ENCODE measurements around the gene PARD3. TPM values are rescaled to one million over a fixed set of nuclear protein-coding genes. Genes with fewer than 3 reads are reported as not detected.
"Not testable (repeated sequence)": the region's sequence is repeated elsewhere in the genome, so short reads cannot be mapped to it uniquely, and the experiment has no call there.

The PARD3 gene
- total RNA-seq, 2 donors from 2014 or later: 1.4 to 2.7 TPM

- Mint-ChIP-seq H3K36me3 (no peaks in the 10 kb centered on the region), H3K9me3 (no peaks in the 10 kb centered on the region), H3K27ac (no peak overlapping the region)
- ATAC-seq (no peak), DNase-seq (ENCODE audit: low spot score in 2 of 2) (no peak)
Measured at GRCh38 chr10:34413756-34414587, 401.1 kb downstream of the PARD3 start.

GRCh38 chr10:34413214-34413613 is 401.9 kb downstream of the PARD3 start:
- Mint-ChIP-seq H3K9me3 (no peaks in the 10 kb centered on the region), H3K27ac (no peak overlapping the region), H3K36me3 (no peaks in the 10 kb centered on the region)
- no peak for DNase-seq (ENCODE audit: low spot score in 2 of 2)
- no peak for ATAC-seq

GRCh38 chr10:34408956-34409355 is 406.1 kb downstream of the PARD3 start:
- Mint-ChIP-seq H3K36me3 (no peaks in the 10 kb centered on the region), H3K27ac (no peak overlapping the region)
- no peak for ATAC-seq

GRCh38 chr10:34408381-34408780 is 406.7 kb downstream of the PARD3 start:
- H3K36me3 Mint-ChIP-seq: no peaks in the 10 kb centered on the region
- H3K27ac Mint-ChIP-seq: no peak overlapping the region
- ATAC-seq: no peak
- H3K9me3 Mint-ChIP-seq: no peaks in the 10 kb centered on the region
- no peak for DNase-seq (ENCODE audit: low spot score in 2 of 2)

More at GRCh38 chr10:34408956-34409355, 406.1 kb downstream of the PARD3 start:
- DNase-seq (ENCODE audit: low spot score in 2 of 2): no peak
- no peaks in the 10 kb centered on the region for H3K9me3 Mint-ChIP-seq

GRCh38 chr10:34407324-34407805 is 407.7 kb downstream of the PARD3 start:
- no peak overlapping the region for H3K27ac Mint-ChIP-seq
- no peak for DNase-seq (ENCODE audit: low spot score in 2 of 2)
- H3K9me3 Mint-ChIP-seq: no peaks in the 10 kb centered on the region
- no peaks in the 10 kb centered on the region for H3K36me3 Mint-ChIP-seq
- ATAC-seq: no peak

DNA sequence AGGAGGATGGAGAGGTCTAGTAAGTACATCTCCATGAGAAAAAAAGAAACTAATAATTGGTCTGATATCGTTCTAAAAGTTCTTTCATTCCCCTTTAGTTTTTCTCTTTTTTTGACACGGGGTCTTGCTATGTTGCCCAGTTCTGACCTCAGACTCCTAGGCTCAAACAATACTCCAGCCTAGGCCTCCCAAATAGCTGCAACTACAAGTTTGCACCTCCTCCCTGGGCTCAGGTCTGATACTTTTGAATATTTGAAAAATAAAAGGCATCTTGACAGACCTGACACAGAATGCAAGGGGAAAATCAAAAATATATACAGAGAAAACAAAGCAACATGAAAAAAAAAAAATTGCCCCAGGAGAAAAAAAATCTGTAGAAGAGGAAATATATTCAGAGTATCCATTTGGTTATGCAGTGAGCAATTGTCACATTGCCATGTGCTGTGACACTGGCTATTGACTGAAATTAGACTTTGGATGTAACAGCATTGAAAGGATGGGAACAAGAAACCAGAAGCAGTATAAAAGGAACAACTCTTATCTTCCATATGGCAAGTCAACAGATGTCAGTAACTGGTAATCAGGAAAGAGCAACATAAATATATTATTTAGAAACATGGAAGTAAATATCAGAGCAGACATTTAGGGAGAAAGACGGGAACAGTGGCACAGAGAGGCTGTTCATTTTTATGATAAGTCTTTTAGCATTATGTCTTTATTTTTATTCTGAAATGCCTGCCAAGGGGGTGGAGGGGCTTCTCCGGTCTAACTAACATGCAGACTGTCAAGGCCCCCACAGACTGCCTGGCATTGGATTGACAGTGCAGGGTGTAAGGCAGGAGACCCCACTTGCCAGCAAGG is 408.4 kb downstream of the PARD3 start:
- no peak for ATAC-seq
- DNase-seq (ENCODE audit: low spot score in 2 of 2): no peak
- Mint-ChIP-seq H3K36me3 (no peaks in the 10 kb centered on the region), H3K9me3 (no peaks in the 10 kb centered on the region), H3K27ac (no peak overlapping the region)

DNA sequence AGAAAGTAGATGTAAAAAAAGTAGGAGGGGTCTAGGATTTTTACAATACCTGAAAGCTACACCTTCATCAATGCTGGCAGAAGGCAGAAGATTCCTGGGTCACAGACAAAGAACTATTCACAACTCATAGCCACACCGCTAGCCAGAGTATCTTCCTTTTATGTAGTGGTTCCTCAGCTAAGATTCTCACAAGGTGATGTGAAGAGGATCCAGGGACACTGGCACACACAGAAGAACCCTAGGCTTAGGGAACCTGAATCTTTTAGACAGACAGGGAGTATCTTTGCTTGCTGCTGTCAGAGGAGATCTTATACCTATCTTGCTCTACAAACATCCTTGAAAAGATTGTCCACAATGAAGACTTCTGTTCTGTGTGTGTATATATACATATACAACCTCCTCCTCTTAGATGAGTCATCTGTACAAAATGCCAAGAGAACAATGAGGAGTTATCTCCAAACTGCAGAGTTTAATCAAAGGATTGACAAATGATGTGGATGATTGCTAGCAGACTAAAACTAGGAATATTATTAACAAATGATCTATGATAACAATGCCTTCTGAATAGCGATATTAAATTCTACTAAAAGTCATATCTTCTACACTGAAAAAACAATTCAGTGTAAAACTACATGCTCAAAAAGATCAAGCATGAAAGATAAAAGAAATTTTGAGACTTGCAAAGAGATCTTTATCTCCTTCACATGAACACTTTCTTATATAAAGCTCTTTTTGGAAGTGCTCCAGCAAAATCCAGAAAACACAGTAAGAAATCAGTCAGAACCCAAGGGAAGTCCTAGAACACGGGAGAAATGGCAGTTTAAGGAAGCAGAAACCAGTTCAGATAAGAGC is 409.3 kb downstream of the PARD3 start:
- DNase-seq (ENCODE audit: low spot score in 2 of 2) (no peak), ATAC-seq (no peak)
- no peak overlapping the region for H3K27ac Mint-ChIP-seq
- no peaks in the 10 kb centered on the region for H3K36me3 Mint-ChIP-seq
- no peaks in the 10 kb centered on the region for H3K9me3 Mint-ChIP-seq

GRCh38 chr10:34403512-34403911 is 411.6 kb downstream of the PARD3 start:
- Mint-ChIP-seq H3K27ac (no peak overlapping the region), H3K9me3 (no peaks in the 10 kb centered on the region), H3K36me3 (no peaks in the 10 kb centered on the region)
- ATAC-seq (no peak), DNase-seq (ENCODE audit: low spot score in 2 of 2) (no peak)

DNA sequence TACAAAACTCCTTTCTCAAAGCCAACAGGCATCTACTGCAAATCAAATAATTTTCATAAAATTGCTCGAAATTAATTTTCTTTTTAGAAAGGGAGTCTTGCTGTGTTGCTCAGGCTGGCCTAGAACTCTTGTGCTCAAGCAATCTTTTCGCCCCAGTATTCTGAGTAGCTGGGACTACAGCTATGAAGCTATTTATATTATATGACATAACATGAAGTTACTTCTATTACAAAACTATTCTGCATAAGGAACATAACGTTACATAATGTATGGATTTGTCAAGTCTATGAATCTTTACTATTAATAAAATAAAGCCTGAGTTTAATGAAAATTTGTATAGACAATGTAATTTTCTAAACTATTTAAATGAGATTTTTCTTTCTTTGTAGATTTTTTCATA is 415.0 kb downstream of the PARD3 start:
- no peaks in the 10 kb centered on the region for H3K36me3 Mint-ChIP-seq
- ATAC-seq (no peak), DNase-seq (ENCODE audit: low spot score in 2 of 2) (no peak)
- no peaks in the 10 kb centered on the region for H3K9me3 Mint-ChIP-seq
- H3K27ac Mint-ChIP-seq: no peak overlapping the region

DNA sequence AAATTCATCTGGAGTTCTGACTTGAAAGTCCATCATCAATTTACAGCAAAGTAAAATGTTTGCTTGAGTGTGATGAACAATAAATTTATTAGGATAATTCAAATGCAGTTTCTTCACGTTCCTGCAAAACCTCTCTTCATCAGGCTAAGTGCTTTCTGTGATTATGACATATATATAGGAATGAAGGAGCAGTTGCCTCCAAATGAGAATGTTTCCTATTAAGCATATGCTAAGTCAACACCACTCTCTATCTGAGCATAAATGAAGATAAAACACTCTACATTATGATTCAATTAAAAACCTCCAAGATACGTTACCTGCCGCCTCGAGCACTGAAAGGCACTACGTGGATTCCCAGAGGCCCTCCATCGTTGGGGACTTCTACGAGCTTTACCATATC is 416.1 kb downstream of the PARD3 start:
- Mint-ChIP-seq H3K27ac (no peak overlapping the region), H3K9me3 (no peaks in the 10 kb centered on the region), H3K36me3 (no peaks in the 10 kb centered on the region)
- ATAC-seq: no peak
- DNase-seq (ENCODE audit: low spot score in 2 of 2): no peak

DNA sequence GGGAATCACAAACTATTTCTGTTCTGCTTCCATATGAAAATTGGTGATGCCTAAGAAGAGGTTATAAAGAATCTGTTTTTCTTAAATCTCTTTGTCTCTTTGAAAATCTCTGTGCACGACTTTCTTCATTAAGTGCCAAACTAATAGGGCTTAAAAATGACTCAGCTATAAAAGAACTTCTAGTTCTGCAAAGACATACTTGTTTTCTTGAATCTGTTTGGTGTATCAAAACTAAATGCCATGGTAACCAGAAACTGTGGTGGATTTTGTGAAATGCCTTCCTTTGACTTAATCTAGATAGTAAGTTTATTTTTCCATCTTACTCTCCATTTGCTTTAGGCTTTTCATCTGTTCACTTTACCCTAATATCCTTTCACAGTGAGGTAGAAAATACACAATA is 417.8 kb downstream of the PARD3 start:
- no peaks in the 10 kb centered on the region for H3K9me3 Mint-ChIP-seq
- H3K27ac Mint-ChIP-seq: no peak overlapping the region
- no peaks in the 10 kb centered on the region for H3K36me3 Mint-ChIP-seq
- DNase-seq (ENCODE audit: low spot score in 2 of 2) (no peak), ATAC-seq (no peak)

DNA sequence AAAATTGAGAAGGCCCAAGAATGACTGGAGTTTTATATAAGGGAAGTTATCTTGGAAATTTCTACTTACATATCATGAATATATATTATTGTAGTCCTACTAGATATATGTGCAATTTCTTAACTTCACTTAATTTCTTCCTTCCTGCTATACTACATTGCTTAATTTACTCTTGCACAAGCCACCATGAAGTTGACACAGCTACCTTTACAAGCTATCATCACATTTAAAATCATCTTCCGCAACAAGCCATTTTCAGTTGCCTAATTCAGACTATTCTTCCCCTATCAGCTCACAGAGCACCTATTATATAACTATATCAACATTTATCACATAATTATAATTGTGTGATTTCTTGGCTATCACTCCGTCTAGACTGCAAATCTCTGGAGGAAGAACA is 418.4 kb downstream of the PARD3 start:
- DNase-seq (ENCODE audit: low spot score in 2 of 2) (no peak), ATAC-seq (no peak)
- Mint-ChIP-seq H3K36me3 (no peaks in the 10 kb centered on the region), H3K27ac (no peak overlapping the region), H3K9me3 (no peaks in the 10 kb centered on the region)

- H3K9me3 Mint-ChIP-seq: no peaks in the 10 kb centered on the region
- no peak overlapping the region for H3K27ac Mint-ChIP-seq
- no peak for DNase-seq (ENCODE audit: low spot score in 2 of 2)
- H3K36me3 Mint-ChIP-seq: no peaks in the 10 kb centered on the region
- no peak for ATAC-seq
Measured at GRCh38 chr10:34392641-34393170, 422.4 kb downstream of the PARD3 start.

- ATAC-seq; H3K9me3 Mint-ChIP-seq; H3K36me3 Mint-ChIP-seq; H3K27ac Mint-ChIP-seq; DNase-seq (ENCODE audit: low spot score in 2 of 2): not testable (repeated sequence)
Measured at GRCh38 chr10:34391168-34391567, 423.9 kb downstream of the PARD3 start.

GRCh38 chr10:34389801-34390200 is 425.3 kb downstream of the PARD3 start:
- no peak for ATAC-seq
- DNase-seq (ENCODE audit: low spot score in 2 of 2): no peak
- Mint-ChIP-seq H3K36me3 (no peaks in the 10 kb centered on the region), H3K27ac (no peak overlapping the region), H3K9me3 (no peaks in the 10 kb centered on the region)

DNA sequence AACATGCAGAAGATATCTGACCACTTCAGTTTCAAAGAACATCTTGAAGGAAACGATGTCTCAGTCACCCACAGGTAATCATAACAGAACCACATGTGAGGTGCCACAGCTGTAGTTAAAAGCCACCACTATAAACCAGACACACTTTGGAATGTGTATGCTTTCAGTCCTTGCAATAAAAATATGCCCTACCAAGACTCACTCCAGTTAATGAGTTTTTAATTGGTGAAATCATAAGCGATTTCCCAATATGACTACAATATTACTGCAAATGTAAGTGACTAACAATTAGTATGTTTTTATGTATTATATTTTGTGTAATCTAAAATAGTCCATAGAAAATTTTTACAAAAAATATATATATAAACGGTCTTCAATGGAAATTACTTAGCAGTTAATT is 428.2 kb downstream of the PARD3 start:
- Mint-ChIP-seq H3K9me3 (no peaks in the 10 kb centered on the region), H3K36me3 (no peaks in the 10 kb centered on the region), H3K27ac (no peak overlapping the region)
- ATAC-seq: no peak
- DNase-seq (ENCODE audit: low spot score in 2 of 2): no peak

All from activated naive CD4-positive, alpha-beta T cell treated with anti-CD3 and anti-CD28 coated beads, Interleukin-2, amount 50 U/mL, for 72 hours (primary cell).